LNCaP clone FGC (cell line): ENCODE data around the gene MAP3K3.

ENCODE experiments used
- DNase-seq: peaks from one replicate; pipeline ENCODE4 v3.0.0-alpha.2; 2011; ENCODE audit warnings: low read depth
- H3K4me3 ChIP-seq: 2 replicates; pipeline ENCODE4 v1.5.1; 2011; ENCODE audit warnings: mild to moderate bottlenecking, low read depth, low read length, control low read depth
- CTCF ChIP-seq: IDR thresholded peaks from 2 replicates; pipeline ENCODE4 v1.5.1; 2012; ENCODE audit warnings: mild to moderate bottlenecking; ENCODE audit not compliant: control insufficient read depth, insufficient read depth; ENCODE audit errors: extremely low read depth

Gene MAP3K3

GRCh38 chr17:63703556-63704258, 81.5 kb downstream of the MAP3K3 start:
- H3K4me3 ChIP-seq, result no peak overlapping the region
- TF ChIP-seq CTCF, result no peak
- no peak for DNase-seq

GRCh38 chr17:63704259-63704576, 82.0 kb downstream of the MAP3K3 start:
- DNase-seq, result no peak
- H3K4me3 ChIP-seq, result no peak overlapping the region
- TF ChIP-seq CTCF, result no peak

GRCh38 chr17:63704836-63705235, 82.6 kb downstream of the MAP3K3 start:
- TF ChIP-seq CTCF, result no peak
- DNase-seq, result no peak
- H3K4me3 ChIP-seq, result no peak overlapping the region

GRCh38 chr17:63705657-63706056, 83.4 kb downstream of the MAP3K3 start:
- no peak for DNase-seq
- H3K4me3 ChIP-seq, result no peak overlapping the region
- TF ChIP-seq CTCF, result no peak

GRCh38 chr17:63706336-63707082, 84.3 kb downstream of the MAP3K3 start:
- DNase-seq, result no peak
- no peak for TF ChIP-seq CTCF
- no peak overlapping the region for H3K4me3 ChIP-seq

- DNase-seq, result no peak
- H3K4me3 ChIP-seq, result no peak overlapping the region
- no peak for TF ChIP-seq CTCF
Measured at GRCh38 chr17:63707151-63707550, 84.9 kb downstream of the MAP3K3 start.

GRCh38 chr17:63709110-63709509, 86.9 kb downstream of the MAP3K3 start:
- no peak for DNase-seq
- no peak overlapping the region for H3K4me3 ChIP-seq
- TF ChIP-seq CTCF, result no peak
